Retina (tissue), 1 donor: ENCODE data around the gene FRMD5.

Experiments
- DNase-seq: peaks from one replicate; pipeline ENCODE4 v3.0.0-alpha.2; 2016

Gene FRMD5

DNA sequence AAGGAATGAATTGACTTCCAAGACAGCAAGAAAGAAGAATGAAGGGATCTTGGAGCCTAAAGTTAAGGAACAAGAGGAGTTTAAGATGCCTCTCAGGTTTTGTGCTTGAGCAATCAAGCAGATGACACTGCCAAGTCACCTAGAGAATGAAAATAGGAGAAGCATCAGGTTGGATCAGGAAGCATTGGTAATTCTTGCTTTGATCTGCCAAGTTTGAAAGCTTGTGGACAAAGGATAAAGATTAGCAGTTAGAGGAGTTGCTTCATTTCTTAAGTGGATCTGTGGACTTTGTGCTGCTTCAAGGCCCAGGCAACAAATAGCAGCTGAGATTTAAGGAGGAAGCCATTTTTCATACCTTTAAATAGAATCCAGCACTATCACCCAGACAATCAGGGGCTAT is 35.6 kb downstream of the FRMD5 start:
- DNase-seq: no peak

- DNase-seq: no peak
Observed at GRCh38 chr15:44158111-44158510, 37.0 kb downstream of the FRMD5 start.

GRCh38 chr15:44157679-44158078 is 37.4 kb downstream of the FRMD5 start:
- DNase-seq: no peak

DNA sequence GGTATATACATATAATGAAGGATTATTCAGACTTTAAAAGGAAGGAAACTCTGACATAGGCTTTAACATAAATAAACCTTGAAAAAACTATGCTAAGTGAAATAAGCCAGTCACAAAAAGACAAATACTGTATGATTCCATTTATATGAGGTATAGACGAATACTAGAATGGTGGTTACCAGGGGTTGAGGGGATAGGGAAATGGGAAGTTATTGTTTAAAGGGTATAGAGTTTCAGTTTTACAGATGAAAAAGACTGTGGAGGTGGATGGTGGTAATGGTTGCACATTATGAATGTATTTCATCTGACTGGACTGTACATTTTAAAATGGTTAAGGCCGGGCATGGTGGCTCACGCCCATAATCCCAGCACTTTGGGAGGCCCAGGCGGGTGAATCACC is 41.7 kb downstream of the FRMD5 start:
- DNase-seq: no peak

- DNase-seq: no peak
Observed at GRCh38 chr15:44149224-44149623, 45.8 kb downstream of the FRMD5 start.

- no peak for DNase-seq
Observed at GRCh38 chr15:44148580-44148979, 46.5 kb downstream of the FRMD5 start.

DNA sequence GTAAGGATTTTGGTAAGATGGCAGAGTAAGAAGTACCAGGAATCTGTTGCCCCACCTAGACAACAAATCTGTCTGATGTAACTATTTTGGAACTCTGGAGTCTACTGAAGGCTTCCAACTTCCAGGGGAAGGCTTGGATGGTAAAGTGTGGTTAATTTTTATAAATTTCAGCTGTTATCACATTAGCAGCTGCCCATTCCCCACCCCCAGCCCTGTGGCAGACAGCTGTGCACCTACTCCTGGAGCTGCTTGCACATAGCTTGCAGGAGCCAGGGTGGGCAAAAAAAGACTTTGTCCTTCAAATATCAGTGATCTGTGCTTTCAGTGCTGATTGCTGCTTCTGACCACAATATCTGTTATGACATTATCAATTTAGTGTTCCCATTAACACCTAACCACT is 47.4 kb downstream of the FRMD5 start:
- no peak for DNase-seq

- no peak for DNase-seq
Observed at GRCh38 chr15:44145495-44145894, 49.6 kb downstream of the FRMD5 start.

GRCh38 chr15:44144992-44145391 is 50.1 kb downstream of the FRMD5 start:
- peak; percentile 9 for DNase-seq

- no peak for DNase-seq
Observed at GRCh38 chr15:44144184-44144583, 50.9 kb downstream of the FRMD5 start.

DNA sequence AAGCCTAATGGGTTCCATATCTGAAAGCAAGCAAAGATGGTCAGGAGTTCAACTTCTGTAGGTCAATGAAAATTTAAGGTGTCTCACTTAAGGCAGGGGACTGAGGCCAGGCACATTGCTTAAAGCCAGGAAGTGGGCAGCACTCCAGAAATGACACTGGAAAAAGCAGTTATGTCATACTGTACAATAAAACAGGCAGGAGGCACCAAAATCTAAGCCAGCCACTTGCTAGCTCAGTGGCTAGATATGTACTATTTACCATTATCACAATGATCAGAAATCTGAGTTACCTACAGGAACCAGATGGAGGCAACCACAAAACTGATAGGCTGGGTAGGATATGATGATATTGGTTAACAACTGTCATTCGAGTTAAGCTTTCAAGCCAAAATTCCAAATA is 57.3 kb downstream of the FRMD5 start:
- no peak for DNase-seq

GRCh38 chr15:44136991-44137477 is 58.0 kb downstream of the FRMD5 start:
- no peak for DNase-seq

- DNase-seq: no peak
Observed at GRCh38 chr15:44132057-44132456, 63.0 kb downstream of the FRMD5 start.

DNA sequence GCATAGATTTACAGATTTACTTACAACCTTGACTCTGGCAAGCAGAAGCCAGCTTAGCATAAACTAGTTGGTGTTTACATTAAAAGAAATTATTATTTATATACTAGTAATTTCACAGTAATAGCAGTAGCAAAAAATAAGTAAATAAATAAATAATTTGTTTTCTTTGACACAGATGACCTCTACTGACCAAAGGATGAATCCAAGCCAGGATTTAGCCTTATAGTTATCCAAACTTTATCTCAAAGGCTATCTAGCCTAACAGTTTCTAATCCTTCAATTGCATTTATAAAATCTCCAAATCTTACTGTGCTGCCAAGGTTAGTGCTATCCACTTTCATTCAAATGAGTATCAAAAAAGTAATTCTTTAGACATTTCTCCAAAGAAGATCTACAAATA is 64.3 kb downstream of the FRMD5 start:
- DNase-seq: no peak

DNA sequence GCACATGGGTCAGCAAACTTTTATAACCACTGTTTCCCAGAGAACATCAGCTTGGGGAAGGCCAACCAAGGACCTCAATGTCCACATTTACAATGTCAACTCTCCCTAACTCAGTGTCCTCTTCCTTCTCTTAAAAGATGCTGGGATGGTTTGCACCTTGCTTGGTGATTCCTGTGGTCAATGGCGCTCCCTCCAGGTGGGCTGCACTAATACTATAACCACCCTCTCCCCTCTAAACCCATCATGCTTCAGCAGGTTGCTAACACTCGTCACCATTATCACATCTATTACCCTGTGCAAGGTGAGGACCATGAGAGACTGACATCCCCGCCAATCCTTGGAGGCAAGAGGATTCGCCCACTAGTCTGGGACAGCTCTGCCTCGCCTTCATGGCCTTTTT is 65.2 kb downstream of the FRMD5 start:
- DNase-seq: no peak

- DNase-seq: no peak
Observed at GRCh38 chr15:44128443-44128842, 66.6 kb downstream of the FRMD5 start.

DNA sequence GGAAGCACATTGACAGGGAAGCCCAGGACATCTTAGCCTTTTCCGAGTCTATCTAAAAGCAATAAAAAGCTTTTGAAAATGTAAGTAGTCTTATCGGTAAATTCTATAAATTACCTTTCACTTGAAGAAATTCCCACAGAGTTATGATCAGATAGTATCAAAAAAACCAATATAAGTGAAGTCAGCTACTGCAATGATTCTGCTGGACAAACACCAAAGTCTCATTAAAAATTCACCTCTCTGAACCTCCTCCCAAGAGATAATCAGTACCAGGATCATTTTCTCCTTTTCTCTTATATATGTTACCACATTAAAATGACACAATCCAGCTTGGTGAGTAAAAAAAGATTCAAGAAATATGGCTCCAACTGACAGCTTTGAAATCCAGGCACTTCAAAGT is 69.2 kb downstream of the FRMD5 start:
- no peak for DNase-seq

DNA sequence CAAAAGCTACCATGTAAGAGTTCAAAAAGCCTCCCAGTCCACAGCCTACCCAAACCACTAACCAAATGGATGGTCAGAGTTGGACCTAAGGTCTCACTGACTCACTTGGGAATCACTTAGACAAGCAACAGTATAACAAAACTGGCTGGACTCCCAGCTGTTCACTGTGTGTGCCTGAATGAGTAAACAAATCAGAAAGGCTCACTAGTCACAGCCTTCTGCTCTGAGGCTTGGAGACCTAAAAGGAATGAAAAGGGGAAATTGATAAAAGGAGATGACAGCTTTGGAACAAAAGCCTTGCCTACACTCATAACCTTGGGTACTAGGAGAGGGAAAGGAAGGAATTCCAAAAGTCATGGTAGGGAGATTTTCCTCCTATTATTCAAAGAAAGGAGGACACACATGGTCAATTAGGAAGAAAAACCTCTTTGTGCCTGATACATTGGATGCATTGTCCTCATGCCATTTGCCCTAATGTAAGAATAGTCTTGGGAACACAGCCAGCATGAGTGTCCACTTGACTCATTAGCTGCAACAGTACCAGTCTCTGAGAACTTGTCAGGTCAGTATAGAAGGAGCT is 92.3 kb downstream of the FRMD5 start:
- peak; percentile 55 for DNase-seq

GRCh38 chr15:44101944-44102343 is 93.1 kb downstream of the FRMD5 start:
- no peak for DNase-seq

DNA sequence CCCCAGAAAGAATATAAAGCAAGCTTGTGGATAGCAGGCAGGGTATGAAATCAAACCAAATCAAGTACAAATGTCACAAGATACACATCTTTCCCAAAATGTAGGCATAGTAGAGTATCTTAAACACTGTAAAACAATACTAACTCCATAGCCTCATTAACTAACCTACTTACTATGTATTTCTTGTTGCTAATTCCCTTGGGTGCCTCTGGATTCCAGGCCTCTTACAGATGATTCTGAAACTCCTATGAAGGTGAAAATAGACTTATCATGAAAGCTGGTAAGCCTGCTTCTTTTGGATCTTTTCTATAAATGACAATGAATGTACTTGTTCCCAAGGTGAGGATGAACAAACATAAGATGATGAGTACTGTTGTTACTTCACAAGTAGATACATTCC is 93.8 kb downstream of the FRMD5 start:
- DNase-seq: no peak

DNA sequence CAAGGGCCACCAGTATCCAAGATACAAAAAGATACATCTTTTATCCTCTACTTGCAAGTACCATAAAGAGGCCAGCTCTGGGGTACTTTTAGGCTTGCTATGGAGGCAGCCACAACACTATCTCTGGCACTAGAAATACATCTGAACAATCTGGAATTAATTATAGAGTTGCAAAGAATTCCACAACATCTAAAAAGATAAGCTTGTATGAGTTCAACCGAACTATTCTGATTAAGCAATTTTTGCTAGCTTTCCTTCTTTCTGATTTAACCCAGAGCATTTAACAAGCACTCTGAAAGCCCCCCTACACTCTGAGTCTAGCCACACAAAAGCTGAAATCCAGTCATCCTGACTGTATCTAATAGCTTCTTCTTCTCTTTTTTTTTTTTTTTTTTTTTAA is 95.4 kb downstream of the FRMD5 start:
- no peak for DNase-seq

DNA sequence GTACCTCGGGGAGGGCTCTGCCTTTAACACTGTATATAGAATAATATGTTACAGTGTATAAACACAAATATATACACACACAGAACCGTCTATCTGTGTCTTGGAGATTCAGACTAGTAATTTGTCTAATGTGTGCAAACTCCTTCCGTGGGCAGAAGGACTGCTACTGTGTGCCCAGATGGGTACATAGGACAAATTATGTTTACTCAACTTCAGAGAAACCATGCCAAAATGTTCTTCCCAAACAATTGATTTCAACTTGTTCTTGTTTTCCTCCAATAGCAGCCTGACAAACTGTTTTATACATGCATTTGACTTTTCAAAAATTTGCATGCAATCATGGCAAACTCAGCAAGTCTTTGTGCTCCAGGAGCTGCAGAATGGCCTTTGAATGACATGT is 97.5 kb downstream of the FRMD5 start:
- no peak for DNase-seq

DNA sequence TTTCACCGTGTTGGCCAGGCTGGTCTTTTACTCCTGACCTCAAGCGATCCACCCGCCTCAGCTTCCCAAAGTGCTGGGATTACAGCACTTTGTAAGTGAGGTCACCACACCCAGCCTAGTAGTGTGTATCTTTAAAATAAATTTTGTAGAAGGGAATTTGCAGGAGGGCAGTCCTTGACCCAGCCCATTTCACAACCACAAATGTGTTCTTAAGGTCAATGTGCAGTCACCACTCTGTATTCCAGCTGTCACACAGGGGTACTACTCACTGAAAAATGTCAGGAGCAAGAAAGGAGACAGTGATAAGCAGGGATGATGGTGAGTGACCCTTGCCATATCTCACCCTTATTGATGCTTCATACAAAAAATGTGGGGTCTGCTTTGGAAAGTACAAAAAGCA is 98.5 kb downstream of the FRMD5 start:
- no peak for DNase-seq

GRCh38 chr15:44094781-44095180 is 100.3 kb downstream of the FRMD5 start:
- no peak for DNase-seq

DNA sequence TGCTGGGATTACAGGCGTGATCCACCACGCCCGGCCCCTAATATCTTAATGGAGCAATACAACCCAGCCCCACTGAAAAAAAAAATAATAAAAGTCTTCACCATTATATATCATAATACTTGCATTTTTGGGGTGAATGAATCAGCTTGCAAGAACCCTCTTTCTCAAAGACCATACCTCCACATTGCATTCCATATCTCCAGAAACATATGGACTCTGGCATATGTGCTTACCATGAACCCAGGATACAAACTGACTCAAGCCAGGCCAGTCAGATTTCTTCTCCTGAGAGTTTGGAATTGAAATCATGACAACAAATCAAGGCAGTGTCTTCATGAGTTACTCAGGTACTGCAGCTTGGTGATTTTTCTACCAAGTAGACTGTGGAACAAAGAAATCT is 101.2 kb downstream of the FRMD5 start:
- DNase-seq: no peak

GRCh38 chr15:44092221-44092620 is 102.8 kb downstream of the FRMD5 start:
- no peak for DNase-seq
